ENCODE data around the gene MAPK1IP1L.

MAPK1IP1L gene

DNA sequence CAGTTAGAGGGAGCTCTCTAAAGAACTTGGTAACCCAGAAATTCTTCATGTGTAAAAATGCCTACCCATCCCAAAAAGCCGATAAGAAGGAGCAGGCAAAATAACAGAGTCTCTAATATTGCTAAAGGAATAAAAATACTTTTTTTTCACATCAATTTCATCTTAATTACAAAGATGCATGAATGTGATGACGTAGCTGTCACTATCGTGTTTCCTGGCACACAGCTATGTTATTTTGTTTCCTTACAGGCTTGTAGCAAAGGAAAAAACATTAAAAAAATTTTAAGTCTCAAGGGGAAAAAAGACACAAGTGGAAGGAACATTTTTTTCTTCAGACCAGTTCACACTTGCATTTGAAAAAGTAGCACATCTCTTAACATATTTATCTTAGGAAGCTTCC is 67.3 kb downstream of the MAPK1IP1L start:
- no peaks in the 10 kb centered on the region for H3K27me3 Mint-ChIP-seq
- H3K4me3 Mint-ChIP-seq, result no peak overlapping the region
- no peaks in the 10 kb centered on the region for H3K9me3 Mint-ChIP-seq
- no peak for ATAC-seq
- H3K27ac Mint-ChIP-seq, result no peak overlapping the region
- H3K4me1 Mint-ChIP-seq, result no peaks in the 10 kb centered on the region
- no peaks in the 10 kb centered on the region for H3K36me3 Mint-ChIP-seq
